Fibroblast of pulmonary artery (primary cell): ENCODE data around the gene SPTA1.

Experiments
- DNase-seq: peaks from one replicate; pipeline ENCODE4 v3.0.0-alpha.2; 2010; ENCODE audit warnings: low read depth
- H3K4me3 ChIP-seq: replicated peaks from 2 replicates; pipeline ENCODE4 v1.5.1; 2011; ENCODE audit warnings: low read depth, mild to moderate bottlenecking, control low read depth, low read length, moderate library complexity
- CTCF ChIP-seq: IDR thresholded peaks from 2 replicates; pipeline ENCODE4 v1.5.1; 2011; ENCODE audit warnings: mild to moderate bottlenecking, control low read depth, low read length, inconsistent platforms; ENCODE audit errors: missing control alignments

The SPTA1 gene

GRCh38 chr1:158638146-158638545 lies 48.4 kb downstream of the SPTA1 start:
- H3K4me3 ChIP-seq, result no peak overlapping the region
- no peak for DNase-seq
- TF ChIP-seq CTCF, result no peak

DNA sequence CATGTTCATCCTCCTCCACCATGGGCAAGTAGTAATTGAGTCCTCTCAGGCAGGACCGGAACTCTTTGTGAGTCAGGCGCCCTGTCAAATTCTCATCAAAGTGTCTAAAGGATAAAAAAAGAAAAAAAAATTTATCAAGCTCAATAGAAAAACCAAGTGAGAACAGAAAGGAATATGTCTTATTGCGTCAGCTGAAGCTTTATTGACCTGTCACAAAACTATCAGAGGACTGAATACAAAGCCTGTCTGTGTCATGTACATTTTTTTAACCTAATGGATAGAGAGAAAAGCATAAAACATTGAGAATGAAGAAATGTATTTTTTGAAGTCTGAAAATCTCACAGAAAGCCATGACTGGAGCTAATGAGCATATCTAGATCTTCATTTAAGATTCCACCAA lies 72.8 kb downstream of the SPTA1 start:
- TF ChIP-seq CTCF, result no peak
- no peak overlapping the region for H3K4me3 ChIP-seq
- no peak for DNase-seq

DNA sequence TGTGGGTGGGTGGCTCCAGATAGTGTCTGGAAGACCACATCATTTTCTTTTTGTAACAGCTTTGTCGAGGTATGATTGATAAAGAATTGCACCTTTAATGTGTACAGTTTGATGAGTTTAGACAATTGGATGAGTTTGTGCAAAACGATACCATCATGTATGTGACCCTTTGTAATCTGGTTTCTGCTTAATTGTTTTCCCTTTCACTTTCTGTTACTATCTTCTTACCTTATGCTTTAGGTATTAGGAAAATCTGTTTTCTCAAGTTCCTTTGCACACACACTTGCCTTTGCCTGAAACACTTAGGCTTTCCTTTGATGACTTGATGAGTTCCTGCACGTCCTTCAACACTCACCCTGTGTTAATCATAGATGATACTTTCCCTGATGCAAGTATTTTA lies 74.6 kb downstream of the SPTA1 start:
- no peak for DNase-seq
- TF ChIP-seq CTCF, result no peak
- no peak overlapping the region for H3K4me3 ChIP-seq

GRCh38 chr1:158607296-158607695 lies 79.2 kb downstream of the SPTA1 start:
- no peak for DNase-seq
- no peak for TF ChIP-seq CTCF
- H3K4me3 ChIP-seq, result no peak overlapping the region

DNA sequence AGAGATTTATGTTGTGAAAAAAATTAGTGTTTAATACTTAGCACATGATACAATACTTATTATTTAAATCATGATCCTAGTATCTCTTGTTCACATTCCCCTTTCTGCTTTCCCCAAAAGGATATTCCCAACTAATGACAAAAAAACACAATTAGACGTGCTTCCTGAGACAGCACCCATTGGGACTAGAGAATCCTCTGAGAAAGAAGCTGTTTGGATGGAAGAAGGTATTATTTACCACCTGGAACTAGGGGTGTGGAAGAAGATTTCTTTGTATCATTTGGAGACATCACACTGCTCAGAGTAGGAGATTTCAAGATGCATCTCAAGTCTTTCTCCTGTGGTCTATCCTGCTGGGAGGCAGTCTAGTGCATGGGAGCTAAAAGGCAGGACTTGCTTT lies 81.5 kb downstream of the SPTA1 start, which contains the start of gene OR10Z1:
OR10Z1 (plus strand) TSS at position 301 of the 400 bp plus-strand sequence. CDS start 1,171 bp downstream, outside the sequence.
- no peak within 1 kb of the TSS for H3K4me3 ChIP-seq
- no peak for DNase-seq
- no peak for TF ChIP-seq CTCF

GRCh38 chr1:158600735-158601134 lies 85.8 kb downstream of the SPTA1 start:
- H3K4me3 ChIP-seq, result no peak overlapping the region
- no peak for TF ChIP-seq CTCF
- no peak for DNase-seq

GRCh38 chr1:158586942-158587341 lies 99.6 kb downstream of the SPTA1 start:
- DNase-seq, result no peak
- H3K4me3 ChIP-seq, result no peak overlapping the region
- no peak for TF ChIP-seq CTCF
